ENCODE results near the gene ANKLE2.

ANKLE2 gene

DNA sequence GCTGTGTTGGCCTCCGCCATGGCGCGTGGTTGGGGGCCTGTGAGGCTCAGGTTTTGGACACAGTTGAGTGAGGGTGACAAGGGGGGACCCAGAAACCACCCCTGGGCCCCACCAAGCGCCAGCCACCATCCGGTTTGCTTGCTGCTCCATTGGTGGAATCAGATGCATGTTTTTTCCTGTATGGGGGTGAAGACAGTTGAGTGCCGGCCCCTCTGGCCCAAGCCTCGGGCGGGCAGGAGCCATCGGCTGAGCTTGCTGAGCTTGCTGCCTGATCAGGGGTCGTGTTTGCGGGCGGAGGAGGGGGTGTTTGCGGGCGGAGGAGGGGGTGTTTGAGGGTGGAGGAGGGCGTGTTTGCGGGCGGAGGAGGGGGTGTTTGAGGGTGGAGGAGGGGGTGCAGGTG lies 44.6 kb downstream of the ANKLE2 start:
- peaks cover 37 to 76% of the 10 kb centered on the region in 2 donors for H3K36me3 ChIP-seq (replicated peaks in 1 of 2; ENCODE audit: control insufficient read depth in 2 of 2, insufficient read depth in 2 of 2, low read length in 2 of 2)
- 100% methylated on average over 4 of the region's 17 CpGs; no CpG with 5 or more reads in 1 of the 2 donors for WGBS, 2 donors (ENCODE audit: extremely low coverage in 2 of 2, insufficient read length in 2 of 2, insufficient replicate concordance in 1 of 2)

GRCh38 chr12:132716356-132716755 lies 45.3 kb downstream of the ANKLE2 start:
- H2BK12ac ChIP-seq (ENCODE audit: low read length), result no peak overlapping the region
- H2BK15ac ChIP-seq (ENCODE audit: low read length), result no peak overlapping the region
- peaks cover 0 to 2% of the 10 kb centered on the region in 2 donors for H3K9me3 ChIP-seq (replicated peaks in 1 of 2; ENCODE audit: control insufficient read depth in 2 of 2, insufficient read depth in 1 of 2, low read depth in 1 of 2, low read length in 2 of 2)
- H3K18ac ChIP-seq (ENCODE audit: low read length), result no peak overlapping the region
- H3K4me1 ChIP-seq (ENCODE audit: control insufficient read depth in 2 of 2, insufficient read depth in 1 of 2, low read depth in 1 of 2, low read length in 2 of 2), result no peaks in the 10 kb centered on the region
- H3K4ac ChIP-seq (ENCODE audit: low read length), result no peak overlapping the region
- no peak overlapping the region for H2BK120ac ChIP-seq (ENCODE audit: low read depth, low read length)
- peak overlapping the region; percentile 82 for H4K8ac ChIP-seq (ENCODE audit: low read depth, low read length)
- no peak overlapping the region for H3K23ac ChIP-seq (ENCODE audit: low read depth, low read length, poor library complexity)
- H2AFZ ChIP-seq (ENCODE audit: low read length), result no peak overlapping the region
- no peak overlapping the region for H3K14ac ChIP-seq (ENCODE audit: low read length)
- no peak overlapping the region for H3K27ac ChIP-seq (replicated peaks; ENCODE audit: low read length)
- no peak overlapping the region for H3K4me3 ChIP-seq (ENCODE audit: low read length in 2 of 2)
- no peak overlapping the region for H2BK5ac ChIP-seq (ENCODE audit: low read length)
- no peak overlapping the region for H3K4me2 ChIP-seq (ENCODE audit: insufficient read depth, low read length, poor library complexity, severe bottlenecking)
- H2AK5ac ChIP-seq (ENCODE audit: low read depth, low read length), result no peak overlapping the region
- peaks cover 19% of the 10 kb centered on the region for H3K79me1 ChIP-seq (ENCODE audit: low read depth, low read length)
- no peak overlapping the region for H4K91ac ChIP-seq (ENCODE audit: low read depth, low read length, poor library complexity)
- H3K27me3 ChIP-seq (ENCODE audit: control insufficient read depth in 3 of 3, insufficient read depth in 3 of 3, low read depth in 1 of 3, low read length in 3 of 3), result no peaks in the 10 kb centered on the region
- DNase-seq (ENCODE audit: low spot score), result no peak
- H3K9ac ChIP-seq (ENCODE audit: low read depth, low read length, poor library complexity), result no peak overlapping the region
- H3K36me3 ChIP-seq (replicated peaks in 1 of 2; ENCODE audit: control insufficient read depth in 2 of 2, insufficient read depth in 2 of 2, low read length in 2 of 2), result peaks cover 37 to 69% of the 10 kb centered on the region in 2 donors
- WGBS, 2 donors (ENCODE audit: extremely low coverage in 2 of 2, insufficient read length in 2 of 2, insufficient replicate concordance in 1 of 2), result no CpG with 5 or more reads among the region's 11 CpGs

More for the DNA sequence above, 44.6 kb downstream of the ANKLE2 start:
- Histone ChIP-seq H3K4me1 (ENCODE audit: control insufficient read depth in 2 of 2, insufficient read depth in 1 of 2, low read depth in 1 of 2, low read length in 2 of 2) (no peaks in the 10 kb centered on the region), H2BK12ac (ENCODE audit: low read length) (no peak overlapping the region), H3K4ac (ENCODE audit: low read length) (no peak overlapping the region), H3K27ac (replicated peaks; ENCODE audit: low read length) (no peak overlapping the region), H3K9ac (ENCODE audit: low read depth, low read length, poor library complexity) (no peak overlapping the region), H4K91ac (ENCODE audit: low read depth, low read length, poor library complexity) (no peak overlapping the region), H2AK5ac (ENCODE audit: low read depth, low read length) (no peak overlapping the region), H3K23ac (ENCODE audit: low read depth, low read length, poor library complexity) (peak overlapping the region; percentile 73), H4K8ac (ENCODE audit: low read depth, low read length) (no peak overlapping the region), H3K4me2 (ENCODE audit: insufficient read depth, low read length, poor library complexity, severe bottlenecking) (no peak overlapping the region), H3K79me1 (ENCODE audit: low read depth, low read length) (peaks cover 16% of the 10 kb centered on the region), H3K9me3 (replicated peaks in 1 of 2; ENCODE audit: control insufficient read depth in 2 of 2, insufficient read depth in 1 of 2, low read depth in 1 of 2, low read length in 2 of 2) (peaks cover 0 to 2% of the 10 kb centered on the region in 2 donors), H2BK120ac (ENCODE audit: low read depth, low read length) (no peak overlapping the region), H2AFZ (ENCODE audit: low read length) (no peak overlapping the region), H3K14ac (ENCODE audit: low read length) (no peak overlapping the region), H3K4me3 (ENCODE audit: low read length in 2 of 2) (no peak overlapping the region), H2BK15ac (ENCODE audit: low read length) (no peak overlapping the region), H2BK5ac (ENCODE audit: low read length) (no peak overlapping the region), H3K18ac (ENCODE audit: low read length) (no peak overlapping the region), H3K27me3 (ENCODE audit: control insufficient read depth in 3 of 3, insufficient read depth in 3 of 3, low read depth in 1 of 3, low read length in 3 of 3) (no peaks in the 10 kb centered on the region)
- DNase-seq (ENCODE audit: low spot score), result no peak

DNA sequence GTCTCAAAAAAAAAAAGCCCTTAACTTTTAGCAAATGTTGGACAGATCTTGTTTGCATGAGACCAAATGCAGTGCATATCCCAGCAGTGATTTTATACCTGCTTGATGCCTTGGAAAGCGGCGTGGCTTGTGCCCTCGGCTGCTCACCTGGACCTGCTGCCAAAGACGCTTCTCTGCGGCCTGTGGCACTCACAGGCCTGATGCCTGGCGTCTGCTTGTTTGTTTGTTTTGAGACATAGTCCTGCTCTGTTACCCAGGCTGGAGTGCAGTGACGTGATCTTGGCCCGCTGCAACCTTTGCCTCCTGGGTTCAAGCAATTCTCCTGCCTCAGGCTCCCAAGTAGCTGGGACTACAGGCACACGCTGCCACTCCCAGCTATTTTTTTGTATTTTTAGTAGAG lies 45.8 kb downstream of the ANKLE2 start:
- Histone ChIP-seq H3K4ac (ENCODE audit: low read length) (no peak overlapping the region), H2BK15ac (ENCODE audit: low read length) (no peak overlapping the region), H3K4me3 (ENCODE audit: low read length in 2 of 2) (no peak overlapping the region), H3K9ac (ENCODE audit: low read depth, low read length, poor library complexity) (peak overlapping the region; percentile 9), H3K9me3 (replicated peaks in 1 of 2; ENCODE audit: control insufficient read depth in 2 of 2, insufficient read depth in 1 of 2, low read depth in 1 of 2, low read length in 2 of 2) (peaks cover 0 to 2% of the 10 kb centered on the region in 2 donors), H2BK120ac (ENCODE audit: low read depth, low read length) (no peak overlapping the region), H3K18ac (ENCODE audit: low read length) (no peak overlapping the region), H3K79me1 (ENCODE audit: low read depth, low read length) (peaks cover 23% of the 10 kb centered on the region), H2AFZ (ENCODE audit: low read length) (no peak overlapping the region), H4K8ac (ENCODE audit: low read depth, low read length) (no peak overlapping the region), H3K4me2 (ENCODE audit: insufficient read depth, low read length, poor library complexity, severe bottlenecking) (no peak overlapping the region), H3K27ac (replicated peaks; ENCODE audit: low read length) (no peak overlapping the region), H3K36me3 (replicated peaks in 1 of 2; ENCODE audit: control insufficient read depth in 2 of 2, insufficient read depth in 2 of 2, low read length in 2 of 2) (peaks cover 35 to 65% of the 10 kb centered on the region in 2 donors), H2AK5ac (ENCODE audit: low read depth, low read length) (no peak overlapping the region), H2BK12ac (ENCODE audit: low read length) (no peak overlapping the region), H3K4me1 (ENCODE audit: control insufficient read depth in 2 of 2, insufficient read depth in 1 of 2, low read depth in 1 of 2, low read length in 2 of 2) (no peaks in the 10 kb centered on the region), H3K27me3 (ENCODE audit: control insufficient read depth in 3 of 3, insufficient read depth in 3 of 3, low read depth in 1 of 3, low read length in 3 of 3) (no peaks in the 10 kb centered on the region), H2BK5ac (ENCODE audit: low read length) (no peak overlapping the region), H3K23ac (ENCODE audit: low read depth, low read length, poor library complexity) (no peak overlapping the region), H4K91ac (ENCODE audit: low read depth, low read length, poor library complexity) (no peak overlapping the region), H3K14ac (ENCODE audit: low read length) (no peak overlapping the region)
- no CpG with 5 or more reads among the region's 9 CpGs for WGBS, 2 donors (ENCODE audit: extremely low coverage in 2 of 2, insufficient read length in 2 of 2, insufficient replicate concordance in 1 of 2)
- no peak for DNase-seq (ENCODE audit: low spot score)

DNA sequence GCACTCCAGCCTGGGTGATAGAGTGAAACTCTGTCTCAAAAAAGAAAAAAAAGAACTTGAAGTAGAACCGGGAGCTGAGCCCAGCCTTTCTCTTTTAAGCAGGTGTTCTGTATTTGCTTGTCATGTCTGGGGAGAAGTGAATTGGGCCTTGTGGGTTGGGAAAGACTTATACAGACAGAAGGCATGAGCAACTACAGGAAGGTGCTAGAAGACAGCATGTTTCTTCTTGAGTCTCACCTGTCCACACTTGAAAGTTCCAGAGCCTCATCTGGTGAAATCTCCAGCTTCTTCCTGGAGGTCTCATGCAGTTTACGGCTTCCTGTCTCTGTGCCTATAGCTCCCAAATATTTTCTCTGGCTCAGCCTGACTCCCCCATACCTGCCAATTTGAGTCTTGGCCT lies 48.5 kb downstream of the ANKLE2 start:
- peaks cover 0 to 2% of the 10 kb centered on the region in 2 donors for H3K4me1 ChIP-seq (ENCODE audit: control insufficient read depth in 2 of 2, insufficient read depth in 1 of 2, low read depth in 1 of 2, low read length in 2 of 2)

More for the DNA sequence above, 48.5 kb downstream of the ANKLE2 start:
- no peak for DNase-seq (ENCODE audit: low spot score)
- peaks cover 15% of the 10 kb centered on the region for H3K79me1 ChIP-seq (ENCODE audit: low read depth, low read length)
- H2BK5ac ChIP-seq (ENCODE audit: low read length), result no peak overlapping the region
- H3K23ac ChIP-seq (ENCODE audit: low read depth, low read length, poor library complexity), result no peak overlapping the region
- no peak overlapping the region for H3K9ac ChIP-seq (ENCODE audit: low read depth, low read length, poor library complexity)
- H2BK12ac ChIP-seq (ENCODE audit: low read length), result no peak overlapping the region
- H3K18ac ChIP-seq (ENCODE audit: low read length), result no peak overlapping the region
- no peak overlapping the region for H3K27ac ChIP-seq (replicated peaks; ENCODE audit: low read length)
- no CpG with 5 or more reads among the region's 2 CpGs for WGBS, 2 donors (ENCODE audit: extremely low coverage in 2 of 2, insufficient read length in 2 of 2, insufficient replicate concordance in 1 of 2)
- no peaks in the 10 kb centered on the region for H3K27me3 ChIP-seq (ENCODE audit: control insufficient read depth in 3 of 3, insufficient read depth in 3 of 3, low read depth in 1 of 3, low read length in 3 of 3)
- H3K14ac ChIP-seq (ENCODE audit: low read length), result no peak overlapping the region
- no peak overlapping the region for H3K4ac ChIP-seq (ENCODE audit: low read length)
- no peak overlapping the region for H2BK120ac ChIP-seq (ENCODE audit: low read depth, low read length)
- no peak overlapping the region for H2AK5ac ChIP-seq (ENCODE audit: low read depth, low read length)
- H3K9me3 ChIP-seq (replicated peaks in 1 of 2; ENCODE audit: control insufficient read depth in 2 of 2, insufficient read depth in 1 of 2, low read depth in 1 of 2, low read length in 2 of 2), result peaks cover 0 to 2% of the 10 kb centered on the region in 2 donors
- no peak overlapping the region for H4K91ac ChIP-seq (ENCODE audit: low read depth, low read length, poor library complexity)
- peaks cover 17 to 43% of the 10 kb centered on the region in 2 donors for H3K36me3 ChIP-seq (replicated peaks in 1 of 2; ENCODE audit: control insufficient read depth in 2 of 2, insufficient read depth in 2 of 2, low read length in 2 of 2)
- no peak overlapping the region for H3K4me2 ChIP-seq (ENCODE audit: insufficient read depth, low read length, poor library complexity, severe bottlenecking)
- H2BK15ac ChIP-seq (ENCODE audit: low read length), result no peak overlapping the region
- H4K8ac ChIP-seq (ENCODE audit: low read depth, low read length), result no peak overlapping the region
- H3K4me3 ChIP-seq (ENCODE audit: low read length in 2 of 2), result no peak overlapping the region
- H2AFZ ChIP-seq (ENCODE audit: low read length), result no peak overlapping the region

Data from neuronal stem cell (in vitro differentiated cells).